Lower leg skin (tissue), 3 donors: ENCODE results near the gene ZDHHC3.

Source experiments
- CTCF ChIP-seq, 3 donors: fragments of 450-650 bp; IDR thresholded peaks; one replicate each; pipeline ENCODE4 v1.5.1; 2016; ENCODE audit warnings: antibody characterized with exemption in 3 of 3, mild to moderate bottlenecking in 3 of 3, moderate library complexity in 2 of 3
- POLR2A ChIP-seq, 2 donors: fragments of 450-650 bp; IDR thresholded peaks; one replicate each; pipeline ENCODE4 v1.6.1; 2016 to 2017; ENCODE audit warnings: antibody characterized with exemption in 2 of 2, mild to moderate bottlenecking in 1 of 2, moderate library complexity in 1 of 2

GRCh38 chr3:45007091-45007490, 31.1 kb upstream of the ZDHHC3 start:
- no peak for TF ChIP-seq CTCF (IDR thresholded peaks at IDR 0.05)
- no peak for TF ChIP-seq POLR2A (IDR thresholded peaks at IDR 0.05)
